Activated CD8-positive, alpha-beta memory T cell treated with anti-CD3 and anti-CD28 coated beads, Interleukin-2, amount 50 U/mL, for 4 hours (primary cell): ENCODE measurements around the gene SPAG9.

Source experiments
- DNase-seq: peaks from one replicate; pipeline ENCODE4 v3.0.0-alpha.2; 2020

Gene SPAG9

DNA sequence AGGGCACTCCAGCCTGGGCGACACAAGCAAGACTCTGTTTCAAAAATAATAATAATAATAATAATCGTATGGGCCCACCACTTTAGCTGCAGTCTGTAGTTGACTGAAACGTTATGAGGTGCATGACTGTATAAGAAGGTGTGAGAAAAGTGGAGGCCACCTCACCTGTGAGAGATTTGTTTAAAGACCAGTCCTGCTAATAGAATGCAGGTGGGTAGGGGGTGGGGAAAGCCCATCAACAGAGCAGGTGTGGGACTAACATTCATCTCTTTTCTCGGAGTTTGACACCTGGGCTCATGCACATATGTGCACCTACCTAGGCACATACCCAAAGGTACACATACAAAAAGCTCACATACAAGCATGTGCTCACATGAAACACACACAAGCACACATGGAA is 186.5 kb downstream of the SPAG9 start:
- DNase-seq, result no peak

DNA sequence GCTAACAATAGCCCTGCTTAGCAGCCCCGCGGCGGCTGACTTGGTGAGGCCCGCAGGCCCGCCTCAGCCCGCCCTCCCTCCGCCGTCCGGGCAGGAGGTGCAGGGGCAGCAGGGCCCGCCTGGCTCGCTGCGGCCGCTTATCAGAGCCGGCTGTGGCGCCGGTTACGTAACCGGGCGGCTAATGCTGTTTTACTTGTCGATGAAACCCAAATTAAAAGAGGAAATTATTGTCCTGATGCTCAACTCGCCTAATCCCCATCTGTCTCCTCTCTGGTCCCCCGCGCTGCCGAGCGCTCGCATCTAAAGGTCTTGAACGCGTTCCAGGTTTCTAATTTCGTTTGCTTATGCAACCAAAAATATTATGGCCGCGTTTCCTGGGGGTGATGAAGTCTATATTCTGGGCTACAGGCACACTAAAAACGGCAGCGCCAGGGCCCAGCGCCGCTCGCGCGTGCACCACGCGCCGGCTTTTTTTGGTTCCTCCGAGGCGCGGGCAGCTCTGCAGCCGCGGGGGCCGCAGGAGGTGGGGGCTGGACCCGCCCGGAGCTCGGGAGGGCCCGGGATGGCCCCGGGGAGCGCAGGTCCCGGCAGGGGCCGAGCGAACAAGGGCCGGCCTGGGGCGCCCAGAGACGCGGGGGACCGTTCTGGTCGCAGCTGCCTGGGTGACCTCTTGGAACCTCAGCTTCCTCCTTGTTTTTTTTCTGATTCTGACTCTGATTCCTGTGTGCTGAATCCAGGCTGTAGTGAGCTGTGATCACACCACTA is 189.3 kb downstream of the SPAG9 start:
- DNase-seq, result peak; percentile 40

DNA sequence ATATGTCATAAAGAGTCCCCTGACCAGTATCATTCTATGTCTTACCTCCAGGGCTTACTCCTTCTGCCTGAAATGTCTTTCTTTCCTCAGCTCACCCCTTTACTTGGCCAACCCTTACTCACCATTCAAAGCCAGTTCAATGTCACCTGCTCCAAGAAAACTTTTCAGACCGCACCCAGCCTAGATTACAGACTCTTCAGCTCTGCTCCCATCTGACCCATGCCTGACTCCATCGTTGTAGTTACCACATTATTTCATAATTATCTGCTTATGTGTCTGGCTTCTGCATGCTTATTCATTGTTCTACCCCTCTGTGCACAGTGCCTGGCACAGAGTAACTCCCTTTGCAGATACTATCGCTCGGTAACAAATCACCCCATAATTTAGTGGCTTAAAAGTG is 192.0 kb downstream of the SPAG9 start:
- no peak for DNase-seq

- no peak for DNase-seq
Measured at GRCh38 chr17:50927287-50927686, 193.4 kb downstream of the SPAG9 start.

GRCh38 chr17:50926523-50926922 is 194.1 kb downstream of the SPAG9 start:
- no peak for DNase-seq

GRCh38 chr17:50925296-50925891 is 195.3 kb downstream of the SPAG9 start:
- DNase-seq, result no peak

DNA sequence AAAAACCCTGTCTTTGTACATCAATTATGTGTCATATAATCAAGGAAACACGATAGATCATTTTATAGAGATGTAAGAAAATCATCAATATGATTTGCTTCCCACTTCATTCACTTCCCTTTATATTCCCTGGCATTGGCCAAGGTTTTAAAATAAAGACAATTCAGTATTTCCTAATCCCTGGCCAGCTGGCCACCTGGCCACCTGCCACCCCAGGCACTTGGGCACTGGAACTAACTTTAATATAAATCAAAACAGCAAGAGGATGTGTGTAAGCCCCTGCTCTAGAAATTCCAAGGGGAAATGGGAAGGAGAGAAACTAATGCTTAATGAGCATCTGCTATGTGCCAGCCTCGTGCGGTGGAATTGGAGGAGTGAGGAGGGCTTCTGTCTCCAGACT is 195.9 kb downstream of the SPAG9 start:
- no peak for DNase-seq

DNA sequence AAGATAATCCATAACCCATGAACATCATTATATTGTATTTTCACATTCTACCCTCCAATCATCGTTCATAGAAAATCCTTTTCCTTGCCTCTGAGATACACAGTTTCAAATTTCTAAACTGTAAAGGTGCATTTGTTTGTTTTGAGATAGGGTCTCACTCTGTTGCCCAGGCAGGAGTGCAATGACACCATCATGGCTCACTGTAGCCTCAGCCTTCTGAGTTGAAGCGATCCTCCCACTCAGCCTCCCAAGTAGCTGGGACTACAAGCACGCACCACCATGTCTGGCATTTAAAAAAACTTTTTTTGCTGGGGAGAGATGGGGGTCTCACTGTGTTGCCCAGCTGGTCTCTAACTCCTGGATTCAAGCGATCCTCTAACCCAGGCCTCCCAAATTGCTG is 196.4 kb downstream of the SPAG9 start:
- no peak for DNase-seq

DNA sequence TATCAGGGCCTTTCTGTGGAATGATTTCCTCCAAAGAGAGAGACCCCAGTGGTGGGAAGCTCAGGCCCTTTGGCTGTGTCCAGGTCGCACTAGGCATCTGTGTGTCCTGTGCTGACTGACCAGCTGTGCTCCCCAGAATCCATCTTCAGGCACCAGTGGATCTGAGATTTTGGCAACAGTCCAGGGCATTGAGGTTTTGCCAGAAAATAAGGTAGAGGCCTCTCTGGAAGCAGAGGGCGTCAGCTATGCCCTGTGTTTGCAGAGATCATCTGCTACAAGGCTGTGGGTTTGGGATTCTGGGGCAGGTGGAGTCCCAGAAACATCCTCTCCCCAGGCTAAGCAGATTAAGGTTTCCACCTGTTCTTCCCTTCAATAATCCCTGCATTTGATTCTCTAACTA is 197.1 kb downstream of the SPAG9 start:
- DNase-seq, result no peak

DNA sequence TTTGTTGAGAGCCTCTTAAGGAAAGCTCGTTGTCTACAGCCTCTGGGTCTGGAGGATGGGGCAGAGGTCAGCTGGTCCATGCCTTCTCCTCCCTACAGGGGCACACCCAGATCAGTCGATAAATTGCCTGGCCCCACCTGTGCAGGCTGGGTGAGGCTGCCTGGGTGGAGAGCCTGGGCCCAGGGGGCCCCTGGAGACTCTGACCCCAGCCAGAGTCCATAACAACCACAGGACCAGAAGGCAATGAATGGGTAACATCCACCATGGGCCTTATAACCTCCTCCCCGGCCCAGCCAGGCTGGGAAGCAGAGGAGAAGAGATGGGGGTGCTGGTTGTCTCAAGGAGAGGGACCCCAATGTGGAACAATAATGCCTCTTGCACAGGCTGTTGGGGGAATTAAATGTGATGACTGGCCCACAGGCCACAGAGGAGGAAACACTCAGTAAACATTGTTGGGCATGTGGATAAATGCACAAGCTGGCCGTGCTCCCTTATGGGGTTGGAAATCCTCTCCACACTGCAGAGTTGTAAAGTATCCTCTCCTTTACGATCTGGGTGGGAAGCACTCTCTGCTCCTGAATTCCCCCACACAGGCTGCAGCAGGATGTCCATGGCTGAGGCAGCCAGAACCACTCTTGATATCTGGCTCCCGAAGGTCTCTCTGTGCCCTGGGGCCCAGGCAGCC is 197.8 kb downstream of the SPAG9 start:
- DNase-seq, result no peak

GRCh38 chr17:50922107-50922506 is 198.6 kb downstream of the SPAG9 start:
- no peak for DNase-seq

DNA sequence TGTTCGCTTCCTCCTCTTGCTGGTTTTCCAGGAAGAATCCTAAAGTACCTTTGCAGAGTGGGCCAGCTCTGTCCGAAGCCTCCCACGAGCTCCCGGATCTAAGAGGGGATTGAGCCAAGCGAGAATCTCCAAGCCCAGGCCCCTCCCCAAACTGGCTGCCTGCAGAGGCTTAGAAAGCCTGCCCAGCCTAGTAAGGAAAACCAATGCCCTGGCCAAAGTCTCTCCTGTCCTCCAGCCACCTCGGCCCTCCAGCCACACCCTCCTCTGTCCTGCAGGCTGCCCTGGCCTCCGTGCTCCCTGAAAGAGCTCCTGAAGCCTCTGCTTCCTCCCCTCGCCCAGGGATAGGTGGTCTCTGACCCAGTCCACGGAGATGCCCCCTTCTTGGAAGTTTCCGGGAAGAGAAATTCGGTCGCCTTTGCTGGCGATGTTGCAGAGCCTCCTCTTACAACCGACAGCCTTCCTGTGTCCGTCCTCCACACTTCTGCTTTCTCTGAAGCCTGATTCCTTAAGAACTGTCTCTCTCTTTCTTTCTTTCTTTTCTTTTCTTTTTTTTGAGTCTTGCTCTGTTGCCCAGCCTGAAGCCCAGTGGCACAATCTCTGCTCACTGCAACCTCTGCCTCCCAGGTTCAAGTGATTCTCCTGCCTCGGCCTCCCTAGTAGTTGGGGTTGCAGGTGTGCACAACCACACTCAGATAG is 199.6 kb downstream of the SPAG9 start:
- DNase-seq, result no peak

DNA sequence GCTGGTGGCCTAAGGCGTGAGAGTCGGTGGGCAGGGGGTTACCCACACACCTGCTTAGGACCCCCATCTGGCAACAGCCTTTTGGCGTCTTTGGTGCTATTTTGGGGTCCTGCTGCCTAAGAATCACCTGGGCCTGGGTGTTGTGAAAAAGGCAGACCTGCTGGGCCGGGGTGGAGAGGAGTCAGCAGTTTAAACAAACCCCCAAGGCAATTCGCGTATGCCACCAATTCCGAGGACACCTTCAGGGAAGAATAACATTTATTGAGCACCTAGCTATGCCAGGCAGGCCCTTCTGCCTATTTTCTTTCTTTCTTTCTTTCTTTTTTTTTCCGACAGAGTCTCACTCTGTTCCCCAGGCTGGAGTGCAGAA is 200.6 kb downstream of the SPAG9 start:
- no peak for DNase-seq

GRCh38 chr17:50919321-50920040 is 201.2 kb downstream of the SPAG9 start:
- DNase-seq, result peak; percentile 74

DNA sequence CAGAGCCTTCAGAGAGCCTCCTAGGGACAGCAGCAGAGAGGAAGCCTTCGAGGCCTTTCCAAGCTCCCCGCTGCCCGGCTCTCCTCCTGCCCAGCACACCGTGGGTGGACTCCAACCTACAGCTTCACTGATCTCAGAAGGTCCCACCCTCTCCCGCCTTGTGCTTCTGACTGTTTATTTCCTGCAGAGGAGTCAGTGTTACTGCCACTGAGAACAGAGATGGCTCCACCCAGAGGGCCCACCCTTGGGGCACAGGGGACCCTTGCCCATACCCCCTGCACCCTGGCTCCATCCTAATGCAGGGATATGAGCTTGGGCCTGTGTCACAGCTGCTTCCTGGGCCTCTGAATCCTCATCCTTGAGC is 201.8 kb downstream of the SPAG9 start:
- DNase-seq, result peak; percentile 38

- DNase-seq, result no peak
Measured at GRCh38 chr17:50918071-50918932, 202.4 kb downstream of the SPAG9 start.

DNA sequence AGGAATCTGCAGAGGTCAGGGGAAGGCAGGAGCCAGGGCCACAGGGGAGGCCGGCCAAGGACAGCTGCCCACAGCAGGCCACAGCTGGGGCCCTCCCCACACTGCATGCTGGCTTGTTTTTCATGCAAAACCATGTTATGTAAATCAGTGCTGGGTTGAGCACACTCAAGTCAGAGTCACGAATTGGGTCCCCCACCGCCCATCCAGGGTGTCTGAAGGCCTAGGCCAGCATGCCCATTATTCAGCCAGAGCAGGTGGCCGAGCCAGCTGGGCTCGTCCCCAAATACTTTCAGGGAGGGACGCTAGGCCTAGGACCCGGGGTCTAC is 203.3 kb downstream of the SPAG9 start:
- no peak for DNase-seq

- no peak for DNase-seq
Measured at GRCh38 chr17:50916708-50917417, 203.8 kb downstream of the SPAG9 start.

DNA sequence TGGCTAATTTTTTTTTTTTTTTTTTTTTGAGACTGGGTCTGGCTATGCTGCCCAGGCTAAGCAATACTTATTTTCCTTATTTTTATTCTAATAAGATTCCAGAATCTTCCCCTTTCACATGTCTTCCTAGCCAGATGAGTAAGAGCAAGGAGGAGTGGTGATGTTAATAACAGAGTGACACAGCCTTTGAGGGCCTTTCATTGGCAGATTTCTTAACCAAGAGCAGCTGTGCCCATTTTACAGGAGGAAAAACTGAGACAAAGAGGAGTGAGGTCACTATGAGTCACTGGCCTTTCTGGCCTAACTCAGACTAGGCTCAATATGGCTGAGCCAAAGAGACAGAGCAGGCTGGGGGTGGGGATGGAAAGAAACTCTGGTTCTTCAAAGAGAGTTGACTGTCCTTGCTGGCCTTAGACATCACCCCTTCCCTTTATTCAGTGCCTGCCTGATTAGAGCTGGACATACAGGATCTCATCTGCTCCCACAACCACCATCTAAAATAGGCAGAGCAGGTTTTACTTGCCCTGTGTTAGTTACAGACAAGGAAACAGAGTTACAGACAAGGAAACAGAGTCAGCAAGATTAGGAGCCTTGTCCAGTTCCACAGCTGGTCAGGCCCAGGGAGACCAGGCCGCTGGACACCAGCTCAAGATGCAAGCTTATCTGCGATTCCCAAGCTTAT is 204.5 kb downstream of the SPAG9 start:
- DNase-seq, result no peak

GRCh38 chr17:50914505-50915063 is 206.1 kb downstream of the SPAG9 start:
- no peak for DNase-seq

- no peak for DNase-seq
Measured at GRCh38 chr17:50913120-50913519, 207.5 kb downstream of the SPAG9 start.
